HEK293 (cell line): ENCODE results near the gene DUSP10.

Experiments used
- MYNN ChIP-seq: fragments of 450-650 bp; formaldehyde crosslinking; IDR thresholded peaks from 2 replicates; pipeline ENCODE4 v1.5.1; 2016; ENCODE audit warnings: missing biosample characterization, missing genetic modification characterization, borderline replicate concordance
- WT1 ChIP-seq: fragments of 450-650 bp; formaldehyde crosslinking; IDR thresholded peaks from 2 replicates; pipeline ENCODE4 v1.5.1; 2016; ENCODE audit warnings: missing biosample characterization, missing genetic modification characterization
- ZNF211 ChIP-seq: fragments of 450-650 bp; formaldehyde crosslinking; IDR thresholded peaks from 2 replicates; pipeline ENCODE4 v1.5.1; 2016; ENCODE audit warnings: low read depth, missing biosample characterization, missing genetic modification characterization
- ZNF223 ChIP-seq: fragments of 450-650 bp; formaldehyde crosslinking; IDR thresholded peaks from 2 replicates; pipeline ENCODE4 v1.5.1; 2016; ENCODE audit warnings: missing biosample characterization, missing genetic modification characterization
- ZNF24 ChIP-seq: fragments of 450-650 bp; formaldehyde crosslinking; IDR thresholded peaks from 2 replicates; pipeline ENCODE4 v1.5.1; 2016; ENCODE audit warnings: missing biosample characterization, missing genetic modification characterization
- ZNF354C ChIP-seq: fragments of 450-650 bp; formaldehyde crosslinking; IDR thresholded peaks from 2 replicates; pipeline ENCODE4 v1.5.1; 2016; ENCODE audit warnings: missing biosample characterization, missing genetic modification characterization, low read depth, borderline replicate concordance
- ZNF561 ChIP-seq: fragments of 450-650 bp; IDR thresholded peaks from 2 replicates; pipeline ENCODE4 v1.5.1; 2018; ENCODE audit warnings: missing biosample characterization, missing genetic modification characterization, borderline replicate concordance
- ZNF664 ChIP-seq: fragments of 450-650 bp; formaldehyde crosslinking; IDR thresholded peaks from 2 replicates; pipeline ENCODE4 v1.5.1; 2016; ENCODE audit warnings: missing biosample characterization, missing genetic modification characterization
- ZNF670 ChIP-seq: fragments of 450-650 bp; formaldehyde crosslinking; IDR thresholded peaks from 2 replicates; pipeline ENCODE4 v1.5.1; 2016; ENCODE audit warnings: missing biosample characterization, missing genetic modification characterization, low read depth
- ZNF776 ChIP-seq: fragments of 450-650 bp; formaldehyde crosslinking; IDR thresholded peaks from 2 replicates; pipeline ENCODE4 v1.5.0; 2017; ENCODE audit warnings: missing biosample characterization, missing genetic modification characterization, borderline replicate concordance
- ZNF777 ChIP-seq: fragments of 450-650 bp; formaldehyde crosslinking; IDR thresholded peaks from 2 replicates; pipeline ENCODE4 v1.5.1; 2017; ENCODE audit warnings: missing biosample characterization, missing genetic modification characterization, borderline replicate concordance
- TF ChIP-seq, protein P1 (sequence below): fragments of 450-650 bp; formaldehyde crosslinking; IDR thresholded peaks from 2 replicates; pipeline ENCODE4 v1.5.1; 2016; ENCODE audit warnings: missing biosample characterization, missing genetic modification characterization
- TF ChIP-seq, protein P2 (sequence below): fragments of 450-650 bp; formaldehyde crosslinking; IDR thresholded peaks from 2 replicates; pipeline ENCODE4 v1.5.1; 2016; ENCODE audit warnings: missing biosample characterization, missing genetic modification characterization
- TF ChIP-seq, protein P3 (sequence below): fragments of 450-650 bp; formaldehyde crosslinking; IDR thresholded peaks from 2 replicates; pipeline ENCODE4 v1.5.1; 2016; ENCODE audit warnings: missing biosample characterization, missing genetic modification characterization

DNA sequence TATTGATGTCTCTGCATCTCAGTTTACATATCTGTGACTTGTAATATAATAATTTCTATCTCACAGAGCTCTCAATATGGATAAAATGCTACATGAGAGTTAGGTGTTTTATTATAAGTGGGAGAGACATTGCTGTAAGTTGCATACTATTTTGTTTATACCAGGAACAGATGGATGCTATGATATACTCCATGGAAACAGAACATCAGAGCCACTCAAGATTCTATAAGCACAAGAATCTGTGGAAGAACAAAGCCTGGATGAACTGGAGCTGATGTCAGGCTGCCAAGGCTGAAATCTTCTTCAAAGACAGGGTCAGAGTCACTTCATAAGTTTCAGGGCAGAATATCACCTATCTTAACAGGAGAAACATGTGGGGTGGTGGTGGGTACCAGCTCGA is 30.2 kb downstream of the DUSP10 start:
- TF ChIP-seq ZNF664 (no peak), WT1 (tag by site-specific recombination) (no peak), ZNF776 (tag by site-specific recombination) (no peak), ZNF777 (tag by site-specific recombination) (no peak), ZNF223 (no peak), ZNF211 (tag by site-specific recombination) (no peak), ZNF354C (tag by site-specific recombination) (no peak), ZNF24 (tag by site-specific recombination) (no peak), MYNN (no peak), ZNF561 (tag by site-specific recombination) (no peak), ZNF670 (no peak)
- TF ChIP-seq, protein P1, sequence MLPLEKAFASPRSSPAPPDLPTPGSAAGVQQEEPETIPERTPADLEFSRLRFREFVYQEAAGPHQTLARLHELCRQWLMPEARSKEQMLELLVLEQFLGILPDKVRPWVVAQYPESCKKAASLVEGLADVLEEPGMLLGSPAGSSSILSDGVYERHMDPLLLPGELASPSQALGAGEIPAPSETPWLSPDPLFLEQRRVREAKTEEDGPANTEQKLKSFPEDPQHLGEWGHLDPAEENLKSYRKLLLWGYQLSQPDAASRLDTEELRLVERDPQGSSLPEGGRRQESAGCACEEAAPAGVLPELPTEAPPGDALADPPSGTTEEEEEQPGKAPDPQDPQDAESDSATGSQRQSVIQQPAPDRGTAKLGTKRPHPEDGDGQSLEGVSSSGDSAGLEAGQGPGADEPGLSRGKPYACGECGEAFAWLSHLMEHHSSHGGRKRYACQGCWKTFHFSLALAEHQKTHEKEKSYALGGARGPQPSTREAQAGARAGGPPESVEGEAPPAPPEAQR (tag by site-specific recombination), result no peak
- TF ChIP-seq, protein P2, sequence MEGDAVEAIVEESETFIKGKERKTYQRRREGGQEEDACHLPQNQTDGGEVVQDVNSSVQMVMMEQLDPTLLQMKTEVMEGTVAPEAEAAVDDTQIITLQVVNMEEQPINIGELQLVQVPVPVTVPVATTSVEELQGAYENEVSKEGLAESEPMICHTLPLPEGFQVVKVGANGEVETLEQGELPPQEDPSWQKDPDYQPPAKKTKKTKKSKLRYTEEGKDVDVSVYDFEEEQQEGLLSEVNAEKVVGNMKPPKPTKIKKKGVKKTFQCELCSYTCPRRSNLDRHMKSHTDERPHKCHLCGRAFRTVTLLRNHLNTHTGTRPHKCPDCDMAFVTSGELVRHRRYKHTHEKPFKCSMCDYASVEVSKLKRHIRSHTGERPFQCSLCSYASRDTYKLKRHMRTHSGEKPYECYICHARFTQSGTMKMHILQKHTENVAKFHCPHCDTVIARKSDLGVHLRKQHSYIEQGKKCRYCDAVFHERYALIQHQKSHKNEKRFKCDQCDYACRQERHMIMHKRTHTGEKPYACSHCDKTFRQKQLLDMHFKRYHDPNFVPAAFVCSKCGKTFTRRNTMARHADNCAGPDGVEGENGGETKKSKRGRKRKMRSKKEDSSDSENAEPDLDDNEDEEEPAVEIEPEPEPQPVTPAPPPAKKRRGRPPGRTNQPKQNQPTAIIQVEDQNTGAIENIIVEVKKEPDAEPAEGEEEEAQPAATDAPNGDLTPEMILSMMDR (tag by site-specific recombination), result no peak
- TF ChIP-seq, protein P3, sequence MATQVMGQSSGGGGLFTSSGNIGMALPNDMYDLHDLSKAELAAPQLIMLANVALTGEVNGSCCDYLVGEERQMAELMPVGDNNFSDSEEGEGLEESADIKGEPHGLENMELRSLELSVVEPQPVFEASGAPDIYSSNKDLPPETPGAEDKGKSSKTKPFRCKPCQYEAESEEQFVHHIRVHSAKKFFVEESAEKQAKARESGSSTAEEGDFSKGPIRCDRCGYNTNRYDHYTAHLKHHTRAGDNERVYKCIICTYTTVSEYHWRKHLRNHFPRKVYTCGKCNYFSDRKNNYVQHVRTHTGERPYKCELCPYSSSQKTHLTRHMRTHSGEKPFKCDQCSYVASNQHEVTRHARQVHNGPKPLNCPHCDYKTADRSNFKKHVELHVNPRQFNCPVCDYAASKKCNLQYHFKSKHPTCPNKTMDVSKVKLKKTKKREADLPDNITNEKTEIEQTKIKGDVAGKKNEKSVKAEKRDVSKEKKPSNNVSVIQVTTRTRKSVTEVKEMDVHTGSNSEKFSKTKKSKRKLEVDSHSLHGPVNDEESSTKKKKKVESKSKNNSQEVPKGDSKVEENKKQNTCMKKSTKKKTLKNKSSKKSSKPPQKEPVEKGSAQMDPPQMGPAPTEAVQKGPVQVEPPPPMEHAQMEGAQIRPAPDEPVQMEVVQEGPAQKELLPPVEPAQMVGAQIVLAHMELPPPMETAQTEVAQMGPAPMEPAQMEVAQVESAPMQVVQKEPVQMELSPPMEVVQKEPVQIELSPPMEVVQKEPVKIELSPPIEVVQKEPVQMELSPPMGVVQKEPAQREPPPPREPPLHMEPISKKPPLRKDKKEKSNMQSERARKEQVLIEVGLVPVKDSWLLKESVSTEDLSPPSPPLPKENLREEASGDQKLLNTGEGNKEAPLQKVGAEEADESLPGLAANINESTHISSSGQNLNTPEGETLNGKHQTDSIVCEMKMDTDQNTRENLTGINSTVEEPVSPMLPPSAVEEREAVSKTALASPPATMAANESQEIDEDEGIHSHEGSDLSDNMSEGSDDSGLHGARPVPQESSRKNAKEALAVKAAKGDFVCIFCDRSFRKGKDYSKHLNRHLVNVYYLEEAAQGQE, result no peak
